T1000 (cell line): ENCODE data around the gene CCNE1.

Experiments
- DNase-seq: peaks from one replicate; lab custom pipeline; 2025; ENCODE audit warnings: mixed read lengths; lab: John Stamatoyannopoulos, UW

CCNE1 gene

DNA sequence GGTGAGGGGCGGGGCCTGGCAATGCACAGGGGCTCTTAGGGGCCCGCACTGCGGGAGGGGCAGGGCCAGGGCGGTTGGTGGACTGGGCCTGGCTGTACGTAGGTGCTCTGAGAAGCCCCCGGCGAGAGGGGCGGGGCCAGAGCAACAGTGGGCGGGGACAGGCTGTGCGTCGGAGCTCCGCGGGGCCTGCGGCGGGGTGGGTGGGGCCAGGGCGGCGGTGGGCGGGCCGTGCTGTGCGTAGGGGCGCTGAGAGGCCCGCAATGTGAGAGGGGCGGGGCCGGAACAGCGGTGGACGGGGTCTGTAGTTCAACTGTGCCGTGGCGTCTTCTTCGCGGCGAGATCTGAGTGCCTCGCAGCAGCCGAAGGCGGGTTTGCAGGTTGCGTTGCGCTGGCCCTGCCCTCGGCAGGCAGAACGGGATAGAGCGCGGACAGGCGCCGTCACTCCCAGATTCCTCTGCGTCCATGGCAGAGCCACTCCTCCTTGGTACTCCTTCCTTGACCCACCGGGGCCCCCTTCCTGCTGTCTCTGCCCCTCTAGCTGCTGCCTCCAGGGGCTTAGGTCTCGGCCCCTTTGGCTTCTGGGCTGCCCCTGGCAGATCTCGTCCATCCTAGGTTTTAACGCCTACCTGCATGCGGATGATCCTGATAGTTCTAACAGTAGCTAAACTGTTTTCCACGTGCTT lies 33.2 kb downstream of the CCNE1 start:
- DNase-seq, result peak; percentile 93

DNA sequence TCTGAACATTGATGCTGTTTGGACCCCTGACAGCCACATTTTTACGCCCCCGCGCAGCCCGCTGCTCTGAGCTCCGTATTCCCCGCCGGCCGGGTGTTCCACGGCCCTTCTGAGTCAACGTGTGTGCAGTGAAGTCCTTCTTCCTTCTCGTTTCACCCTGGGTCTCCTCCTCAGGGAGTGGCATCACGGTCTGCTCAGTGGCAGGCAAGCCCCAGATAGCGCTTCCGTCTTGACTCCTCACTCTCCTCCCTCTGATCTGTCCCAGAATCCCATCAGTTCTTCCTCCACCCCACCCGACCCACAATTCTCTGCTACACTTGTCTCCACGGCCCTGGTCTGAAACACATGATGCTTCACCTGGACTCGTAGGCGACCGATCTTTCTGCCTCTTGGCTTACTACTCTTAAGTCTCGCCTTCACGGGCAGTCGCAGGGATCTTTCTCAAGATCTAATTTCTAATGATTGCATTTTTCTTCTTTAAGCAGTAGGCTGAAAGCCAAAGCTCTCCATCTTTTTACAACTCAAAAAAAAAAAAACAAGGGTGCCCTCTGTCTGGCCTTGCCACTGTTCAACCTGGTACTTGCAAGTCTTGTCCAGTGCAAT lies 33.9 kb downstream of the CCNE1 start:
- DNase-seq, result no peak

- DNase-seq, result no peak
These were observed 37.4 kb downstream of the CCNE1 start for GRCh38 chr19:29849208-29849607.

GRCh38 chr19:29850482-29850881 lies 38.7 kb downstream of the CCNE1 start:
- no peak for DNase-seq

DNA sequence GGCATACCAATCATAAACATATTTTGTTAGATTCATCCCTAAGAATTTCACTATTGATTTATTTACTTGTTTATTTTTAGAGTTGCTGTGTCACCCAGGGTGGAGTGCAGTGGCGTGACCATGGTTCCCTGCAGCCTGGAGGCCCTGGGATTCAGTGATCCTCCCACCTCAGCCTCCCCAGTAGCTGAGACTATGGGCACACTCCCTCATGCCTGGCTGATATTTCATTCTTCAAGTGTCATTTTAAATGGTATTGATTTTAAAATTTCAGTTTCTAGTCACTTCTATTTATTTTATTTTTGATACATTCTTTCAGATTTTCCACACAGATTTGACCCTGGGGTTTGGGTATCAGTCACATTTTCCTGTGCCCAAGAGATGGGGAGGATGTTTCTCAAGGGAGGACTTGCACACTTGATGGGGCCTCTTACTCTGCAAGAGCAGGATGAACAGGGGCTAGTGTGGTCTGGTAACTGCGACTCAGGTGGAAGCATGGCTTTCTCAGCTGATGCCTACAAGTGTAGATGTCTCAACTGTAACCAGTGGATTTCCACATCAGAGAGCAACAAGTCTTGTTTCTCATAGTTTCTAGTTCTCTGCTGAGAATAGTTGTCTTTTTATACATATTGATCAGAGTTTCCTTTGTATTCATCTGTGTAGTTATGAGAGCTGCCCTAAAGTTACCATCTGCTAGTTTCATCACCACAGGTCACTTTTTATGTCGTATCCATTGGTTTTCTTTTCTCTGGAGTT lies 40.2 kb downstream of the CCNE1 start:
- no peak for DNase-seq

- no peak for DNase-seq
These were observed 42.2 kb downstream of the CCNE1 start for GRCh38 chr19:29854033-29854432.

DNA sequence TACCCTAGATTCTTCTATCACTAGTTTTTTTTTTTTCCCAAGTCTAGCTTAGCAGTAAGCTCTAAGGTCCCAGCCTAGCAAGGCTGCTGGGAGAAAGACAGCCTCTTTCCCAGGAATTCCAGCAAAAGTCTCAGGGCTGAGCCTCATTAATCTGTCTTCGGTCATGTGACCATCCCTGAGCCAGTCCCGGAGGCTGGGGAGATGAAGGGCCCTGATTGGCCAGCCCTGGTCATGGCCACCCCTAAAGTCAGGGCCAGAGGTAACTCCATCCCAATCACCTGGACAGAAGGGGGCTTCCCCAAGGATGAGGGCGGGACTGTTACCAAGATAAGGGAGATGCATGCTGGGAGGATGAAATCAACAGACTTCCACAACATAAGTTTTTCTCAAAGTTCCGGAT lies 43.3 kb downstream of the CCNE1 start:
- no peak for DNase-seq

DNA sequence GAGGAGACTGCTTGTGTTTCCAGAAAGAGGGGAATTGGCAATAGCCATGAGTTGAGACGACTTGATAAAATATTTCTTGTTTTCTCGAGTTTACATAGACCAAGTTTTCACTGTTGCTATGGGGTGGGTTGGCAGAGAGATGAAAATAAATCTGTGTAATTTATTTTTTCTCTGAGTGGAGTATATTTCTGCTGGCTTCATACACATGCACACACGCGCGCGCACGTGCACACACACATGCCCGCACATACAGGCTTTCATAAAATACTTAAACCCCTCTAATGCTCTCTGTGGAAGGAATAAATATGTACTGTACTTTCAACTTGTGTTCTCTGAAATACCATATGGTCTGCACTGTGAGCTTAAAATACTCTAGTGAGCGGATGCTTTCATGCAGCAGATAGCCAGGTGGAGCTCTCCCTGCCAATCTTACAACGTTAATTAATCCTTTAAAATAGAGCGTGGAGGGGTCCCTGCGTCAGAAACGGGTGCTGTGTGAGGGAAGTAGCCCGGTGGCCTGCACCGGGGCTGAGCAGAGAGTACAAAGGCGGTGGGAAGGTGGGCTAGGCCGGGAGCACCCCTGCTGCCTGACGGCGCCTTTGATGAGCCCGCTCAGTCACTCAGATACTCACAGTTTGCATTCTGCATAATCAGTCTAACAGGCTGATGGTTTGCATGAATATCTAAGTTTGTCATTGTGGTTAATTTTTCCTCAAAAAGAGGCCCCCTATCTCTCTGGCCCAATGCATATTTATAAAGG lies 44.1 kb downstream of the CCNE1 start:
- DNase-seq, result no peak

DNA sequence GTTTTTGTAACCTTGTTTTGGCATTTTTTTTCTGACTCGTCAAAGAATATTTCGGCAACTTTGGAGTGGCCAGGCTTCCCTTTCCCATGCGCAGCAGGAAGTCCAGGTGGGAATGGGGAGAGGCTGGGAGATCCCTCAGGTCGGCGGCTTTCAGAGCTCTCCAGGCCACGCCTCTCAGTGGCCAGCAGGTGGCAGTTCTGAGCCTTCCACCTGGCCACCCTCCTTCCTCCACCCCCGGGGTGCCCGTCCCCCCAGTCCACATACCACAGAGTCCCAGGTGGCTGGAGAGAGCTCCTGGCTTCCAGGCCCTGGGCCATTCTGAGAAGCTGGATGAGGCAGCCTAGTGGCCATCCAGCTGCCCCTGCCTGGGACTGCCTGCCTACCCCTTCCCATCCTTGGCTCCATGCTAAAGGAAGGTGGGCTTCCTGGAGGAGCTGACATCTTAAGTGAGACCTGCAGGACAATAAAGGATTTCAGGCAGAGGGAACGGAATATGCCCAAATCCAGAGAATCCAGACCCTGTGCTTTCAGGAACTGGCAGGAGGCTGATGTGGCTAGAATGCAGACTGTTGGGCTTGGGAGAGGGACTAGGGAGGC lies 46.3 kb downstream of the CCNE1 start:
- no peak for DNase-seq

- no peak for DNase-seq
These were observed 46.8 kb downstream of the CCNE1 start for GRCh38 chr19:29858621-29859020.

DNA sequence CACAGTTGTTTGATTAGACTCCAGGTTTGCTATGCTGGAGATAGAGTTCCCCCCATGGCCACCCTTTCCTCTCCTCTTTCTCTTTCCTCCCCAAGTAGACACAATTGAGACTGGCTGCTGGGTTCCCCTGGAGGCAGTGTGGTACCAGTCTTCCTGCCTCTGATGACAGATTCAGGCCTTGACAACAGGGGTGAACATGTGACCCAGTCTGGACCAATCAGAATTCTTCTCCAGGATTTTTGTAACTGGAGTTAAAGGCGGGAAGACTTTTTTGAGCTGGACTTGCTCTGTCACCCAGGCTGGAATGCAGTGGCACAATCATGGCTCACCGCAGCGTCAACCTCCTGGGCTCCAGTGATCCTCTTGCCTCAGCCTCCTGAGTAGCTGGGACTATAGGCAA lies 48.7 kb downstream of the CCNE1 start:
- DNase-seq, result no peak

- DNase-seq, result no peak
These were observed 49.8 kb downstream of the CCNE1 start for GRCh38 chr19:29861574-29861973.

- DNase-seq, result no peak
These were observed 54.2 kb downstream of the CCNE1 start for GRCh38 chr19:29866011-29866410.

GRCh38 chr19:29867984-29868383 lies 56.2 kb downstream of the CCNE1 start:
- no peak for DNase-seq

DNA sequence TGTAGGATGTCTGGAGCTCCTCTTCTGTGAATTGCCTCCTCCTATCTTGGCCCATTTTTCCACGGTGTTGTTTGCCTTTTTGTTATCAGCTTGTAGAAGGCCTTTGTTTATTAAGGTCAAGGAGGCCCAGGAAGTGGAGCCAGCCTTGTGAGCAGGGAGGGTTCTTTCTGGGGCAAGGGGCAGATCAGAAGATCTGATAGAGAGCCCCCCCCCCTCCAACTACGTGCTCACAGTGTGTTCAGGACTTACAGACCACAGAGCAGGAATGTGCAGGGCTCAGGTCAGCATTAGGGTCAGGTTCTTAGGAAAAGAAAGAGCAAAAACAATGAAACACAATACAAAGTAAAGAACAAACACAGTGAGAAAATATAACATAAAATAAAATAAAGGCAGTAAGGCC lies 59.4 kb downstream of the CCNE1 start:
- no peak for DNase-seq

GRCh38 chr19:29872224-29872731 lies 60.5 kb downstream of the CCNE1 start:
- DNase-seq, result no peak

DNA sequence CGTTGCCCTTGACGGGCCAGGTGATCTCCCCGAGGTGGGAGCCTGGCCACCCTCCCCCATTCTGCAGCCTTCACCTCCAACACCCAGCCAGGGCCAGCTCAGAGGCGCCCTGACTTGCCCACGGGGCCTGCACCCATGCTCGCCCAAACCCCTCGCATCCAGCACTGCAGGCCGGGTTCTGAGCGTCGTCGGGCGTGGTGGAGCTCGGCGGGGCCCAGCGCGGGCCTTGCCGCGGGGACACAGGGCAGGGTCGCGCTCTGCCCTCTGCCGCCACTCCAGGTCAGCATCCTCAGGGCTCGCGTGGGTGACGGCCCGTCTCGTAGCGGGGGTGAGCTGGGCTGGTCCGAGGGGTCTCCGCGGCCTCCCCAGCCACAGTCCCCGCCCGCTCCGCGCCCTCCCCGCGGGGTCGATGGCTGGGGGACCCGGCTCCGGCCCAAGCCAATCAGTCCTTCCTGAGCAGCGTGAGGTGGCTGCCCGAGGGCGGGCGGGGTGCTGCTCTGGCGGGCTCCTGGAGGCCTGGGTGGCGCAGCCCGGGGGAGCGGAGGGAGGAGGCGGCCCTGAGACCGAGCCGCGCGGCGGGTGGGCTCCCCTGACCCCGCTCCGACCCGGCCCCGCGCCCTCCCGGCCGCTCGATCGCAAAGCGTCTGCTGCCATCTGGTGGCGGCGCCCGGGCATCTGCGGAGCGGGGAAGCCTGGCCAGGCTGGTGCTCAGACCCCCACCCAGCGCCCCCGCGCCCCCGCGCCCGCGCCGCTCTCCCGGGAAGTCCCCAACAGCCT lies 61.4 kb downstream of the CCNE1 start:
- DNase-seq, result peak; percentile 33
